Astrocyte (in vitro differentiated cells and primary cell): ENCODE data around the gene CD5L. TPM values are rescaled to one million over a fixed set of nuclear protein-coding genes. Genes with fewer than 3 reads are reported as not detected.

ENCODE experiments used
- DNase-seq: peaks from one replicate; pipeline ENCODE4 v3.0.0-alpha.2; 2010; ENCODE audit warnings: low read depth
- FAIRE-seq: peaks from 2 replicates; lab custom pipeline; 2011; peaks lifted over from hg19 to GRCh38; lab: Jason Lieb, UNC
- H2AFZ ChIP-seq: 2 replicates; pipeline ENCODE4 v1.6.0; 2012; ENCODE audit warnings: low read depth, low read length, inconsistent platforms
- H3K27ac ChIP-seq: 2 replicates; pipeline ENCODE4 v1.5.1; 2011; ENCODE audit warnings: low read depth, low read length, inconsistent platforms
- H3K27me3 ChIP-seq: 2 replicates; pipeline ENCODE4 v1.6.0; 2011; ENCODE audit warnings: low read length, inconsistent platforms; ENCODE audit not compliant: insufficient read depth
- H3K36me3 ChIP-seq: 2 replicates; pipeline ENCODE4 v1.5.1; 2011; ENCODE audit warnings: low read length, inconsistent platforms; ENCODE audit not compliant: insufficient read depth
- H3K4me1 ChIP-seq: 2 replicates; pipeline ENCODE4 v1.5.1; 2011; ENCODE audit warnings: low read length, inconsistent platforms; ENCODE audit not compliant: insufficient read depth
- H3K4me2 ChIP-seq: 2 replicates; pipeline ENCODE4 v1.6.0; 2012; ENCODE audit warnings: low read length, inconsistent platforms
- H3K4me3 ChIP-seq: 2 replicates; pipeline ENCODE4 v1.5.1; 2011; ENCODE audit warnings: low read depth, mild to moderate bottlenecking, low read length, inconsistent platforms; ENCODE audit not compliant: insufficient read depth
- H3K79me2 ChIP-seq: 2 replicates; pipeline ENCODE4 v1.6.0; 2012; ENCODE audit warnings: mild to moderate bottlenecking, low read length, inconsistent platforms; ENCODE audit not compliant: insufficient read depth
- H3K9ac ChIP-seq: 2 replicates; pipeline ENCODE4 v1.6.0; 2012; ENCODE audit warnings: mild to moderate bottlenecking, low read length, inconsistent platforms
- H3K9me3 ChIP-seq: 2 replicates; pipeline ENCODE4 v1.5.1; 2012; ENCODE audit warnings: low read depth, mild to moderate bottlenecking, low read length, inconsistent platforms; ENCODE audit not compliant: insufficient read depth
- H4K20me1 ChIP-seq: 2 replicates; pipeline ENCODE4 v1.6.0; 2012; ENCODE audit warnings: low read length, inconsistent platforms; ENCODE audit not compliant: insufficient read depth
- H3K27ac Mint-ChIP-seq: one replicate; pipeline ENCODE4 v1.8.0; 2021; ENCODE audit warnings: mild to moderate bottlenecking, mixed read lengths; ENCODE audit not compliant: unreplicated experiment
- H3K27me3 Mint-ChIP-seq: one replicate; pipeline ENCODE4 v1.8.0; 2021; ENCODE audit warnings: low read depth, mixed read lengths; ENCODE audit not compliant: unreplicated experiment
- H3K36me3 Mint-ChIP-seq: one replicate; pipeline ENCODE4 v1.8.0; 2021; ENCODE audit warnings: low read depth, mixed read lengths; ENCODE audit not compliant: unreplicated experiment
- H3K4me1 Mint-ChIP-seq: one replicate; pipeline ENCODE4 v1.8.0; 2021; ENCODE audit warnings: low read depth, mixed read lengths; ENCODE audit not compliant: unreplicated experiment
- H3K4me3 Mint-ChIP-seq: one replicate; pipeline ENCODE4 v1.8.0; 2021; ENCODE audit warnings: mild to moderate bottlenecking, moderate library complexity, mixed read lengths; ENCODE audit not compliant: unreplicated experiment
- H3K9me3 Mint-ChIP-seq: one replicate; pipeline ENCODE4 v1.8.0; 2021; ENCODE audit warnings: mild to moderate bottlenecking, mixed read lengths; ENCODE audit not compliant: unreplicated experiment
- CTCF ChIP-seq: IDR thresholded peaks from 2 replicates; pipeline ENCODE4 v1.5.1; 2011; ENCODE audit warnings: low read depth, mild to moderate bottlenecking, inconsistent platforms, low read length, moderate library complexity; ENCODE audit not compliant: insufficient read depth
- EZH2 ChIP-seq: IDR thresholded peaks from 2 replicates; pipeline ENCODE4 v1.6.1; 2012; ENCODE audit warnings: mild to moderate bottlenecking, low read length, inconsistent platforms; ENCODE audit not compliant: insufficient read depth
- total RNA-seq: library from RNA; stranded (reverse); gene quantifications from 2 replicates; pipeline ENCODE4 v1.2.1, GENCODE V29; 2021

Gene CD5L
- total RNA-seq, 1 donor from 2014 or later, result not detected

DNA sequence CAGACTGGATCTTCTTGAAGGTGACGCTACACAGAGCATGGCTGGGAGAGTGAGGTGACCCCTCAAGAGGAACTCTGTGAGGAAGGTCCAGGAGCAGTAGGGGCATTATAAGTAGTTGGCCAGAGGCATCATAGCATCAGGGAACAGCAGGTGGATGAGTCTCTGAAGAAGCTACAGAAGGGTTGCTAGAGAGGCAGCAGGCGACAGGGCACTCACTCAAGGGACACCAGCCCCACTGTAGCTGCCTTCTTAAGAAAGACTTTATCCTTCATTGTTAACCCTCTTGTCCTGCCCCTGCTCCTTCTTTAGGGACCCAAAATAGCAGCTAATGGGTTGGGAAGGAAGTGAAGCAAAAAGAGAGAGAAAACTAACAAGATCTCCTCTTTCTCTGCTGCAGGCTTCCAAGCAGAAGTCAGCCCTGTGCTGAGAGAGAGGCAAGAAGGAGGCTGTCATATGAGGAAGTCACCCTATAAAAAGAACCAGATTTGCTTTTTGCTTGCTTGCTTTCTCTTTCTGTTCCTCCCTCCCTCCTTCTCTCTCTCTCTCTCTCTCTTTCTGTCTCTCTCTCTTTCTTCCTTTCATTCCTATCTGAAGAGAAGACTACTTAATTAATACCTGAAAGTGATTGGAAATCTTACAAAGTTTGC lies 7.7 kb upstream of the CD5L start:
- H3K4me3 Mint-ChIP-seq, result no peak overlapping the region
- no peaks in the 10 kb centered on the region for H3K79me2 ChIP-seq
- TF ChIP-seq EZH2, result no peak
- TF ChIP-seq CTCF, result no peak
- H3K27me3 ChIP-seq, result no peaks in the 10 kb centered on the region
- peaks cover 12% of the 10 kb centered on the region for H3K27me3 Mint-ChIP-seq
- peaks cover 15% of the 10 kb centered on the region for H3K4me1 Mint-ChIP-seq
- no peak overlapping the region for H3K4me3 ChIP-seq
- no peaks in the 10 kb centered on the region for H3K9me3 ChIP-seq
- no peaks in the 10 kb centered on the region for H3K9me3 Mint-ChIP-seq
- no peak overlapping the region for H2AFZ ChIP-seq
- H3K36me3 ChIP-seq, result no peaks in the 10 kb centered on the region
- FAIRE-seq (no peak), DNase-seq (no peak)
- no peak overlapping the region for H3K4me2 ChIP-seq
- no peak overlapping the region for H3K27ac ChIP-seq
- H3K36me3 Mint-ChIP-seq, result no peaks in the 10 kb centered on the region
- no peak overlapping the region for H3K27ac Mint-ChIP-seq
- no peaks in the 10 kb centered on the region for H4K20me1 ChIP-seq
- H3K9ac ChIP-seq, result no peak overlapping the region
- H3K4me1 ChIP-seq, result peaks cover 4% of the 10 kb centered on the region

- no peaks in the 10 kb centered on the region for H4K20me1 ChIP-seq
- no peak overlapping the region for H3K27ac ChIP-seq
- H3K4me1 ChIP-seq, result no peaks in the 10 kb centered on the region
- no peaks in the 10 kb centered on the region for H3K9me3 ChIP-seq
- Mint-ChIP-seq H3K36me3 (no peaks in the 10 kb centered on the region), H3K9me3 (peaks cover 1% of the 10 kb centered on the region), H3K27me3 (peaks cover 26% of the 10 kb centered on the region), H3K4me1 (no peaks in the 10 kb centered on the region), H3K27ac (no peak overlapping the region), H3K4me3 (no peak overlapping the region)
- DNase-seq (no peak), FAIRE-seq (no peak)
- no peaks in the 10 kb centered on the region for H3K27me3 ChIP-seq
- TF ChIP-seq CTCF, result no peak
- TF ChIP-seq EZH2, result no peak
- no peak overlapping the region for H2AFZ ChIP-seq
- no peak overlapping the region for H3K9ac ChIP-seq
- H3K36me3 ChIP-seq, result no peaks in the 10 kb centered on the region
- H3K4me3 ChIP-seq, result no peak overlapping the region
- no peaks in the 10 kb centered on the region for H3K79me2 ChIP-seq
- no peak overlapping the region for H3K4me2 ChIP-seq
Measured at GRCh38 chr1:157844089-157844830, 2.7 kb upstream of the CD5L start.

- H3K79me2 ChIP-seq, result no peaks in the 10 kb centered on the region
- TF ChIP-seq CTCF, result no peak
- no peak for TF ChIP-seq EZH2
Measured at GRCh38 chr1:157842939-157843338, 1.3 kb upstream of the CD5L start.

More at GRCh38 chr1:157842939-157843338, 1.3 kb upstream of the CD5L start:
- Histone ChIP-seq H3K36me3 (no peaks in the 10 kb centered on the region), H3K9ac (no peak overlapping the region), H3K27me3 (no peaks in the 10 kb centered on the region), H3K4me2 (no peak overlapping the region), H3K27ac (no peak overlapping the region), H3K9me3 (no peaks in the 10 kb centered on the region), H3K4me1 (no peaks in the 10 kb centered on the region), H2AFZ (no peak overlapping the region), H3K4me3 (no peak overlapping the region), H4K20me1 (no peaks in the 10 kb centered on the region)
- no peak overlapping the region for H3K4me3 Mint-ChIP-seq
- no peak overlapping the region for H3K27ac Mint-ChIP-seq
- DNase-seq (no peak), FAIRE-seq (no peak)
- no peaks in the 10 kb centered on the region for H3K4me1 Mint-ChIP-seq
- H3K36me3 Mint-ChIP-seq, result no peaks in the 10 kb centered on the region
- peaks cover 1% of the 10 kb centered on the region for H3K9me3 Mint-ChIP-seq
- peaks cover 26% of the 10 kb centered on the region for H3K27me3 Mint-ChIP-seq
